GM12865 (cell line): ENCODE measurements around the gene GMPPB.
"Not testable (repeated sequence)": the region's sequence is repeated elsewhere in the genome, so short reads cannot be mapped to it uniquely, and the experiment has no call there.

Experiments used
- DNase-seq: peaks from one replicate; pipeline ENCODE4 v3.0.0; 2010; ENCODE audit warnings: low read depth
- H3K4me3 ChIP-seq: 2 replicates; pipeline ENCODE4 v1.5.1; 2011; ENCODE audit warnings: mild to moderate bottlenecking, low read depth, low read length, control low read depth
- CTCF ChIP-seq: IDR thresholded peaks from 2 replicates; pipeline ENCODE4 v1.5.1; 2011; ENCODE audit warnings: low read length, control low read depth, low read depth, inconsistent platforms; ENCODE audit not compliant: insufficient read depth; ENCODE audit errors: missing control alignments

The GMPPB gene

DNA sequence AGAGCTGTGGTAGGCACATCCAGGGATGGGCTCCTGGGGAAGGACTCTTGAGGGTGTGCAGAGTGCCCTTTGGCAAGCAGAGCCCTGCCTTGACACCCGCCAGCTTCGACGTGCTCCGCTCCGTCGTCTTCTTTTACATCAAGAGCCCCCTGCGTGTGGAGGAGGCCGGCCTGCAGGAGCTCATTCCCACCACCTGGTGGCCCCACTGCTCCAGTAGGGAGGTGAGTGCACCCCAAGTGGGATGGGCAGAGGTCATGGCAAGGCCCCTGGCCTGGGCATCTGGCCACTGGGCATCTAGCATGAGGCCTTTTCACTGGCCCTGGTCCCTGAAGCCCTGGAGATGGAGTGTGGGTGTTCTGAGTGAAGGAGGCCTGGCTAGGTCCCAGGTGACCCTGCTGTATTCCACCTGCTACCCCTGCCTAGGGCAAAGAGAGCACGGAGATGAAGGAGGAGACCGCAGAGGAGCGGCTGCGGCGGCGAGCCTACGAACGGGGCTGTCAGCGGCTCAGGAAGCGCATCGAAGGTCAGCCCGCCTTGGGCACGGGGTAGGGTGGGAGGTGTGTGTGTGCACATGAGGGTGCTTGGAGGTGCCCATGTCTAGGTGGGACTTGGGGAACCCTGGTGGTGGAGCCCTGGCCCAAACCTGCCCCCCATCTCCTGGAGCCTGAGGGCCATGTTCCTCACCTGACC is 22.2 kb downstream of the GMPPB start:
- no peak for DNase-seq
- peak; percentile 31 for TF ChIP-seq CTCF
- H3K4me3 ChIP-seq, result no peak overlapping the region

GRCh38 chr3:49700453-49701128 is 23.2 kb downstream of the GMPPB start:
- no peak for TF ChIP-seq CTCF
- no peak for DNase-seq
- H3K4me3 ChIP-seq, result no peak overlapping the region

GRCh38 chr3:49700014-49700413 is 23.7 kb downstream of the GMPPB start:
- H3K4me3 ChIP-seq, result no peak overlapping the region
- TF ChIP-seq CTCF, result no peak
- no peak for DNase-seq

DNA sequence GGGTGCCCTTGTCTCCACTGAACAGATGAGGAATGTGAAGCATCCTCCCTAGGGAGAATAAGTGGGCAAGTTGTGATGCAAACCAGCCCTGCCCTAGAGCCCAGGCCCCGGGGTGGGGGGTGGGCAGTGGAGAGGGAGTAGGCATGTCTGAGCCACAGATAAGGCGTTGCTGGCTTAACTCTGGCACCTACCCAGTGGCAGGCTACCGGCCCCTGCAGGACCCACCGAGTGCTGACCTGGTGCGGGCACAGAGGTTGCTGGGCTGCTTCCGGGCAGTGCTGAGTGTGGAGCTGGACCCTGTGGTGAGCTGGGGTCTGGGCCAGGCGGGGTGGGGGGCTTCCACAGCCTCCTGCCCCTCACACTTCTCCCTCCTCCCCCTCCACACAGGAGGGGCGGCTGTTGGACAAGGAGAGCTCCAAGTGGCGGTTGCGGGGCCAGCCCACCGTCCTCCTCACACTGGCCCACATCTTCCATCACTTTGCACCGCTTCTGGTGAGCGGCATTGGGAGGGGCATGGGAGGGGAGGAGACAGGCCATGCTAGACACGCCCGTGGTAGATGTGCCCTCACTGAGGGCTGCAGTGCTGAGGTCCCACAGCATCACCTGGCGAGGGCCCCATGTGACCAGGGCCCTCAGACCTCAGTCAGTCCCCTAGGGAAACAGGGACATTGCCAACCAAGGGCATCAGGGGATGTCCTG is 24.3 kb downstream of the GMPPB start:
- no peak for TF ChIP-seq CTCF
- no peak for DNase-seq
- H3K4me3 ChIP-seq, result no peak overlapping the region

GRCh38 chr3:49695350-49696015 is 28.3 kb downstream of the GMPPB start:
- not testable (repeated sequence) for DNase-seq, H3K4me3 ChIP-seq

GRCh38 chr3:49694409-49695070 is 29.2 kb downstream of the GMPPB start:
- not testable (repeated sequence) for DNase-seq

GRCh38 chr3:49691481-49691880 is 32.3 kb downstream of the GMPPB start:
- DNase-seq, H3K4me3 ChIP-seq: not testable (repeated sequence)

More at GRCh38 chr3:49694409-49695070, 29.2 kb downstream of the GMPPB start:
- H3K4me3 ChIP-seq, result not testable (repeated sequence)

DNA sequence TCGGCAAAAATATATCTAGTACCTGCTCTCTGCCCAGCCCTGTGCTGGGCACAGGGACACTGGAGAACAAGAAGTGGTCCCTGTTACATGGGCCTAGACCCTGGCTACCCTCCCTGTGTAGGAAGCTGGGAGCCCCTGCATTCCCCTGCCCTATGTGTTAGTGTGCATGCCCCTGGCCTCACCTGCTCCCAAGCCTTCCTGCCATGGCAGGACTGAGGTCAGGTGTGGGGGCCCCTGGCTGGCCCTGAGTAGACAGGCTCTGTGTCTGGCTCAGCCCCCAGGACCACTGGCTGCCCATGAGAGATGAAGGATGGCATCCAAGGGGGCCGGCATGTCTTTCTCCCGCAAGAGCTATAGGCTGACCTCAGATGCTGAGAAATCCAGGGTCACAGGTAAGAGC is 32.9 kb downstream of the GMPPB start:
- not testable (repeated sequence) for H3K4me3 ChIP-seq, DNase-seq

DNA sequence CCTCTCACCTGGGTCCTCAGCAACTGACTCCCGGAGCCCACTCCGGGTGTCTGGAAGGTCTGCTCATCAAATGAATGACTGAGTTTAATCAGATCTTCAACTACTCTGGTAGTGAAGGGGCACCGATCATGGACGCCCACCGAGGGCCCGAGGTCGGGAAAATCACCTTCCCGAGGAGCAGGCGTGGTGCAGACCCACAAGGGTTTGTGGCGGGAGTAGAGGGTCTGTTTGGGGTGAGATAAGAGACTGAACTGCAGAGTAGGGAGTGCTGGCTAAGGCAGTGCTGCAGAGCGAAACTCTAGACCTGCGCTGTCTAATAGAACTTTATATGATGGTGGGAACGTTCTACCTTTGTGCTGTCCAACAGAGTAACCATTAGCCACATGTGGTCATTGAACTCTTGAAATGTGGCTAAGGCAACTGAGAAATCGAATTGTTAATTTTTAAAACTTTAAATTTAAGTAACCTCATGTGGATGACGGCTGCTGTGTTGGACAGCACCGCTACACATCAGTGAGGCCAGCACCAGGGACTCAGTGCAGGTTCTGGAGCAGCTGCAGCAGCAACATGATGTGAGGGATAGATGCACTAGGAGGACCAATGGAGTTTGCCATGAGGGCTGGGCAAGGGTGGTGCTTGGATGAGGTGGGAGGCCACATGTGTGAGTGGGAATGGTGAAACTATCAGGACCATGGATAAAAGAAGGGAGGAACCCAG is 33.7 kb downstream of the GMPPB start:
- not testable (repeated sequence) for DNase-seq
- H3K4me3 ChIP-seq, result peak overlapping the region; percentile 94
